Measurements from ENCODE around the gene LXN. TPM values are rescaled to one million over a fixed set of nuclear protein-coding genes. Genes with fewer than 3 reads are reported as not detected.

Gene LXN
- total and polyA plus RNA-seq, 2 experiments from 2014 or later = 34.9 to 46.8 TPM

DNA sequence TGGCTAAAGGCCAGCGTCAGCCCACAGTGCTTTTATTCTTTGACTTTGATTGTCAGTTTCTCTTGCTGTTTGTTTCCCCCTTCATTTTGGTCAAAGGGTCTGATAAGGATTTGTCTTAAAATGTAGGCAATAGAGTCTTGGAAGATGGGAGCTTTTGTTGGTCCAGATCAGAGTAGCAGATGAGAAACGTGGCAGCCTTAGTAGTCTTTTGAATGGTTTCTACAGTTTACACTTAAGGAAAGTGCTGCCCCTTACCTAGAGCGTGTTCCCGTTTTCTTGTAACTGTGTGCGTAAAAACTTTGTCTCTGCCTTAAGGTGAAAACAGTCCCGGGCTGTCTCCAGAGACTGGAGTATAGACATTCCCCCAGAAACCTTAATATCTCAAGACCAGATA is 630 bp downstream of the LXN start:
- Histone ChIP-seq H3F3A (ENCODE audit: insufficient read depth) (peaks cover 9% of the 10 kb centered on the region; the same call in 1 of the 2 replicates), H3K79me2 (ENCODE audit: insufficient read depth) (peaks cover 32% of the 10 kb centered on the region), H4K20me1 (ENCODE audit: insufficient read depth) (no peaks in the 10 kb centered on the region), H3K27ac (peak overlapping the region; percentile 76), H3K9me2 (ENCODE audit: insufficient read depth) (no peaks in the 10 kb centered on the region), H3K9me3 (ENCODE audit: low read depth) (no peaks in the 10 kb centered on the region), H3K4me1 (ENCODE audit: insufficient read depth) (peaks cover 8% of the 10 kb centered on the region; the same call in 1 of the 2 replicates), H3K4me3 (peak overlapping the region; percentile 84), H3K9ac (peak overlapping the region; percentile 85), H2AFZ (peak overlapping the region; percentile 76), H3K4me2 (ENCODE audit: unreplicated experiment) (peak overlapping the region; percentile 88), H3K36me3 (ENCODE audit: low read depth) (peaks cover 12% of the 10 kb centered on the region), H3K27me3 (replicated peaks; ENCODE audit: insufficient read depth) (no peaks in the 10 kb centered on the region)
- 14 to 15% methylated on average over 6 of the region's 6 CpGs for WGBS, 2 experiments (ENCODE audit: low coverage in 1 of 2, low lambda C conversion rate in 2 of 2, missing lambda C conversion rate in 2 of 2)
- in situ Hi-C loops (cut with MboI) = no loop called here
- TF ChIP-seq EZH2phosphoT487 (IDR thresholded peaks at IDR 0.05; ENCODE audit: insufficient read depth, low read depth) = no peak
- no peak for TF ChIP-seq EZH2 (IDR thresholded peaks at IDR 0.05; ENCODE audit: insufficient read depth, poor library complexity, severe bottlenecking)
- DNase-seq = peak; percentile 39

DNA sequence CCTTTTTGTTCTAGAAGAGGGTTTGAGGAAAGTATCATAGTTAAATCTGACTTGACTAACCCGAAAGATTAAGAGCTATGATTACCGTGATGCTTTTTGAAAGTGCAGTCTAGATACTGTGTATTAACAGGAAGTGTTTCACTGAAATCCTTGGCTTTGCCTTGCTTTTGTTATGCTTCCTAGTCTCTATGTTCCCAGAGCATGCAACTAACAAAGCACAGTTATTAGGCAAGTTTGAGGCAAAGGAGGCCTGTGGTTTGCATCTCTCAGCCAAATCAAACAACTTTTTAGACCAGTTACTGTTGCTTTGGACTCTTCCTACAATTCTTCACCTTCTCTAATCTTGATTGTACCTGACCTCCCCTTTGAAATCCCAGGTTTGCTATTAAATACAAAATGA is 3.9 kb downstream of the LXN start:
- Histone ChIP-seq H3K9ac (no peak overlapping the region), H3K27ac (no peak overlapping the region), H3K4me3 (no peak overlapping the region), H3K27me3 (replicated peaks; ENCODE audit: insufficient read depth) (no peaks in the 10 kb centered on the region), H3K9me2 (ENCODE audit: insufficient read depth) (no peaks in the 10 kb centered on the region), H3K36me3 (ENCODE audit: low read depth) (peaks cover 40% of the 10 kb centered on the region), H4K20me1 (ENCODE audit: insufficient read depth) (no peaks in the 10 kb centered on the region), H3K4me1 (ENCODE audit: insufficient read depth) (peaks cover 8% of the 10 kb centered on the region; the same call in 1 of the 2 replicates), H3K4me2 (ENCODE audit: unreplicated experiment) (no peak overlapping the region), H3K79me2 (ENCODE audit: insufficient read depth) (peaks cover 37% of the 10 kb centered on the region), H3K9me3 (ENCODE audit: low read depth) (no peaks in the 10 kb centered on the region), H2AFZ (no peak overlapping the region), H3F3A (ENCODE audit: insufficient read depth) (peaks cover 9% of the 10 kb centered on the region; the same call in 1 of the 2 replicates)
- peak; percentile 43 for DNase-seq
- TF ChIP-seq EZH2phosphoT487 (IDR thresholded peaks at IDR 0.05; ENCODE audit: insufficient read depth, low read depth) (no peak), EZH2 (IDR thresholded peaks at IDR 0.05; ENCODE audit: insufficient read depth, poor library complexity, severe bottlenecking) (no peak)
- in situ Hi-C loops (cut with MboI) = loop anchor here (10.0 kb wide), 1 partner anchor 126 kb away; no protein-coding TSS in a partner anchor
- WGBS, 2 experiments (ENCODE audit: low coverage in 1 of 2, low lambda C conversion rate in 2 of 2, missing lambda C conversion rate in 2 of 2) = 98% methylated on average over 2 of the region's 2 CpGs

DNA sequence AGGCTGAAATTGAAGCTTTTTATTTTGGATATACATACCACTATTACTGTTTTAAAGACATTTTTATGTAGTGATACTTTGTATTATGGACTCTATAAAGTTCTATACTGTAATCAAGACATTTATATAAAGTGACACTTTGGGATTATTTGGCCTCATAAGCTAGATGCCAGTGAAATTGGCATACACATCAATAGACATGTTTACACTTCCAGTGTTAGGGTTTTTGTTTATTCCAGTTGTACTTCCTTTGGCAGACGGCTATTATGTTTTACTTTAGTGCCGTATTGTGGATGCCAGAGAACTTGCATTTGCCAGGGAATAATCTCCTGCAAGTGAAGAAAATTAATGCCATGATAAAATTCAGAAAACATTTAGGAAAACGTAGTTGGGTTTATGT is 6.0 kb downstream of the LXN start:
- in situ Hi-C loops (cut with MboI) = loop anchor here (10.0 kb wide), 1 partner anchor 128 kb away; no protein-coding TSS in a partner anchor
- WGBS, 2 experiments (ENCODE audit: low coverage in 1 of 2, low lambda C conversion rate in 2 of 2, missing lambda C conversion rate in 2 of 2) = 85 to 88% methylated on average over 3 of the region's 3 CpGs

DNA sequence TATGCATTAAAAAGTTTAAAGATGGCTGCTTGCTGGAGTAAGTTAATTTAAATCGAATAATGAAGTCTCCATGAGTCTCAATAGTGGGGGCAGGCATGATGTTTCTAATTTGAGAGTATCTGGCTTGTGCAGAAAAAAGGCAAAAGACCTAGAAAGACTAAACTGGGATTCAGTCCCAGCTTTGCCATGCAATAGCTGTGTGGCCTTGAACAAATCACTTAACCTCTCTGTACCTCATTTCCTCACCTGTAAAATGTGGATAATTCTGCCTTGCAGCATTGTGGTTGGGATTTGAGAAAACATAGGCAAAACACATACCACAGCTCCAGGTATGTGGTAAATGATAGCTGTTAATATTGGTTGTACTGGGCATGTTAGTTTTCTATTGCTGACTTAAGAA is 8.6 kb downstream of the LXN start:
- 0 out of 2 replicates have a peak, but pooled peaks cover 3% of the 10 kb centered on the region for H3K4me1 ChIP-seq (ENCODE audit: insufficient read depth)
- H4K20me1 ChIP-seq (ENCODE audit: insufficient read depth) = no peaks in the 10 kb centered on the region
- no peak for DNase-seq
- H3K79me2 ChIP-seq (ENCODE audit: insufficient read depth) = peaks cover 5% of the 10 kb centered on the region; the same call in 1 of the 2 replicates
- 100% methylated on average over 1 of the region's 1 CpG for WGBS, 2 experiments (ENCODE audit: low coverage in 1 of 2, low lambda C conversion rate in 2 of 2, missing lambda C conversion rate in 2 of 2)
- no peaks in the 10 kb centered on the region for H3K27me3 ChIP-seq (replicated peaks; ENCODE audit: insufficient read depth)
- no peak for TF ChIP-seq EZH2 (IDR thresholded peaks at IDR 0.05; ENCODE audit: insufficient read depth, poor library complexity, severe bottlenecking)
- TF ChIP-seq EZH2phosphoT487 (IDR thresholded peaks at IDR 0.05; ENCODE audit: insufficient read depth, low read depth) = no peak
- in situ Hi-C loops (cut with MboI) = loop anchor here (10.0 kb wide), 1 partner anchor 131 kb away; no protein-coding TSS in a partner anchor
- H3K4me2 ChIP-seq (ENCODE audit: unreplicated experiment) = no peak overlapping the region
- H3K9me3 ChIP-seq (ENCODE audit: low read depth) = no peaks in the 10 kb centered on the region
- no peak overlapping the region for H2AFZ ChIP-seq
- no peaks in the 10 kb centered on the region for H3K9me2 ChIP-seq (ENCODE audit: insufficient read depth)
- no peak overlapping the region for H3K27ac ChIP-seq
- peaks cover under 1% of the 10 kb centered on the region; the same call in 1 of the 2 replicates for H3F3A ChIP-seq (ENCODE audit: insufficient read depth)
- peaks cover 69% of the 10 kb centered on the region for H3K36me3 ChIP-seq (ENCODE audit: low read depth)
- H3K9ac ChIP-seq = no peak overlapping the region
- no peak overlapping the region for H3K4me3 ChIP-seq

More for the DNA sequence above, 6.0 kb downstream of the LXN start:
- no peak for DNase-seq
- H4K20me1 ChIP-seq (ENCODE audit: insufficient read depth) = no peaks in the 10 kb centered on the region
- no peak overlapping the region for H2AFZ ChIP-seq
- H3K27ac ChIP-seq = no peak overlapping the region
- H3F3A ChIP-seq (ENCODE audit: insufficient read depth) = peaks cover 2% of the 10 kb centered on the region; the same call in 1 of the 2 replicates
- TF ChIP-seq EZH2 (IDR thresholded peaks at IDR 0.05; ENCODE audit: insufficient read depth, poor library complexity, severe bottlenecking) (no peak), EZH2phosphoT487 (IDR thresholded peaks at IDR 0.05; ENCODE audit: insufficient read depth, low read depth) (no peak)
- no peak overlapping the region for H3K9ac ChIP-seq
- peaks cover 55% of the 10 kb centered on the region for H3K36me3 ChIP-seq (ENCODE audit: low read depth)
- peaks cover 4% of the 10 kb centered on the region; the same call in 1 of the 2 replicates for H3K4me1 ChIP-seq (ENCODE audit: insufficient read depth)
- H3K9me2 ChIP-seq (ENCODE audit: insufficient read depth) = no peaks in the 10 kb centered on the region
- H3K4me3 ChIP-seq = no peak overlapping the region
- no peak overlapping the region for H3K4me2 ChIP-seq (ENCODE audit: unreplicated experiment)
- H3K79me2 ChIP-seq (ENCODE audit: insufficient read depth) = peaks cover 29% of the 10 kb centered on the region
- no peaks in the 10 kb centered on the region for H3K9me3 ChIP-seq (ENCODE audit: low read depth)
- no peaks in the 10 kb centered on the region for H3K27me3 ChIP-seq (replicated peaks; ENCODE audit: insufficient read depth)

Data from GM23248 (cell line).